HG03354 (cell line): ENCODE results near the gene PTPN2.

Experiments
- ATAC-seq: cut with Tn5 transposase; IDR thresholded peaks from one replicate; pipeline ENCODE4 v1.9.1; 2021; ENCODE audit warnings: mild to moderate bottlenecking; ENCODE audit not compliant: unreplicated experiment, poor library complexity, severe bottlenecking

The PTPN2 gene

DNA sequence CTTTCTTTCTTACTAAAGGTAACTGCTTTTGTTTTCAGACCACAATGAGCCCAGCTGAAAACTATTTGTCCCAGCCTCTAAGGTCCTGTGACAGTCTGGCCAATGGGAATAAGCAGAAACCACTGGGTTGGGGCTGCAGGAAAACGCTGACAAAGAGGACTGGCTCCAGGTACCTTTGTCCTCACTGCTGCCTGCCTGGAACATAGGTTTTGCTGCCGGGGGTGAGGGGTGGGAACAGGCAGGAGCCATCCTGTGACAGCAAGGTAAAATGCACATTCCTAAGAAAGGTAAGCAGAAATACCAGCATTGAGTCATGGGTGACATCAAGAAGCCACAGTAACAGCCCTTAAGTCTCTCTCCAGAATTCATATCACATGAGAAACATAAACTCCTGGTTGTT is 21.6 kb downstream of the PTPN2 start:
- ATAC-seq, result no peak

DNA sequence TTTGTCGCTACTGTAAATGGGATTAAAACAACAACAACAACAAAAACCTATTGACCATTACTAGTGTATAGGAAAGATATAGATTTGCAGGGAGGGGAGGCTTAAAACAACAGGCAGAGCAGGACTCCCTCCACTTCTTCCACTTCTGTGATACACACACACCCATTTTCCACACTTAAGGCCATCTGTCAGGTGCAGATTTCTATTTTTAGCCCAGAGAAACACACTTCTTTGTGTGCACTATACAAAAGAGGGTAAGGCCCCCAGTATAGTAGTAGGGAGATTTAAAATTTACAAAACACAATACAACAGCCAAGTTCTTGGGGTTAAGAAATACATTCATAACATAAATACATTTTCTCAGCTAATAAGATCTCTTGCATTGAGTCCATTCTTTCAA is 22.4 kb downstream of the PTPN2 start:
- no peak for ATAC-seq

DNA sequence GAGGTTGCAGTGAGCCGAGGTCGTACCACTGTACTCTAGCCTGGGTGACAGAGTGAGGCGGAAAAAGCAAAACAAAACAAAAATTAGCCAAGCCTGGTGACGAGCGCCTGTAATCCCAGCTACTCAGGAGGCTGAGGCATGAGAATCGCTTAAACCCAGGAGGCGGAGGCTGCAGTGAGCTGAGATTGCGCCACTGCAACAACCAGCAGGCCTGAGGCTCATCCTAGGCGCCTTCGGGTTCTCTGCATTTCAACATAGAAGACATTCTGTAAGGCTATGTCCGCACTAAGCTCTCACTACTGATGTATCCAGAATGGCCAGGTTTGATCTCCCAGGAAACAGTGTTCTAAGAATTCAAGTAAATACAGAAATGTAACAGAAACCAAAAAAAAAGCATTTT is 23.5 kb downstream of the PTPN2 start:
- no peak for ATAC-seq

DNA sequence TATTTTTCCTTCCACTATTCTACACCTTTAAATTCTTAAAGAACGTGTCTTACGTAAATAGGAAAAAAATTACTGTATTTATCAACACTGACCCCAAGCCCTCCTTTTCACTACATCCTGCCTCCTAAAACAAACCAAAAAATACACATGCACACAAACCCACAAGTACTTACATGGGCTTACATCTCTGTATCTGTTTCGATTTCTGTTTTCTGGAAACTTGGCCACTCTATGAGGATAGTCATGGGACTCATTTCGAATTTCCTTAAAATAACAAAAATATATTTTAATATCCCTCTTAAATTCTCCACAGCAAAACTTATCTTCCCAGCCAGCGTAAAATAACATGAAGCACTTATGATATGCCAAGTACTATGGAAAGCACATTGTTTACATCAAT is 25.0 kb downstream of the PTPN2 start:
- no peak for ATAC-seq

DNA sequence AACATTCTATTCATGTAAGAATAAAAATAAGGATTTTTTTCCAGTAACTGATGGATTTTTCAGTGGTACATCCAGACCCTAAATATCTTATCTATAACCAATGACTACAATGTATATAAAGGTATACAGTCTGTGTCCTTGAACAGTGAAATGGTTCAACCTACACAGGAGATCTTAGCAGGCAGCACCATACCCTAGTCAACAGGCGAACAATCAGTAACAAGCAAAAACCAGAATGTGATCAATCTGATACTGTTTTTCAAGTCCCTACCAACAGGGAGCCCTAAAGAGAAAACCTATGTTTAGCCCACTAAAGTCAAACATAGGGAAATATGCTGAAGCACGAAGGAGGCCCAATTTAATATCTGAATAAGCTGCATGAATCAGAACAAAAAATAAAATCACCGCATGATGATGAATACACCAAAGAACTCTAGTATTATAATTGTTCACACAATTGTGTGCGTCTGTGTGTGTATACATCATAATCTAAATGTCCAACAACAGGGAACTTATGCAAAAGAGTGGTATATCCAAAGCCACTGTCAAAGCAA is 26.0 kb downstream of the PTPN2 start:
- ATAC-seq, result no peak

DNA sequence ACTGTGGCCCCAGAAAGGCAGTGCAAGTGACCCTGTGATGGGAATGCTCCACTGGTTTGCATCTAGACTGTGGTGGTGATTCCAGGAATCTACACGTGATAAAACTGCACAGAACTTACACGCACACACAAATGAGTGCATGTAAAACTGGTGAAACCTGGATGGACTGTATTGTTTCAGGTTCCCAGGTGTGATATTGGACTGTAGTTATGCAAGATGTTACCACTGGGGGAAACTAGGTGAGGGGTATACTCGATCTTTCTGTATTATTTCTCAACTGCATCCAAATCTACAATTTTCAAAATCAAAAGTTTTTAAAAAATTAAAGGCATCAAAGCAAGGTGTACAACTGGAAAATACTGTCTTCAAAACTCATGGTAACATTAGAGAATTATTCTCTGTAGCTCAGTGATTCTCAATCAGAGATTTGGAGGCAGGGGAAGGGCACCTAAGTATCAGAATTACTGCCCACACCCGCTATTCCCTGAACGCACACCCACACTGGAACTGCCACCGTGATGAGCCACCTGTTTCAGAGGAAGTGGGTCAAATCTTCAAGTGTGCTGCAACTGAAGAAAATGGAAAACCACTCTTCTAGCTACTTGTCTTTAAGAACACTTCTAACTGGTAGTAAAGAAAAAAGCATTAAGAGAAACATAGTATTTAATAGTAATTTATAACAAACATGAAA is 26.7 kb downstream of the PTPN2 start:
- no peak for ATAC-seq

DNA sequence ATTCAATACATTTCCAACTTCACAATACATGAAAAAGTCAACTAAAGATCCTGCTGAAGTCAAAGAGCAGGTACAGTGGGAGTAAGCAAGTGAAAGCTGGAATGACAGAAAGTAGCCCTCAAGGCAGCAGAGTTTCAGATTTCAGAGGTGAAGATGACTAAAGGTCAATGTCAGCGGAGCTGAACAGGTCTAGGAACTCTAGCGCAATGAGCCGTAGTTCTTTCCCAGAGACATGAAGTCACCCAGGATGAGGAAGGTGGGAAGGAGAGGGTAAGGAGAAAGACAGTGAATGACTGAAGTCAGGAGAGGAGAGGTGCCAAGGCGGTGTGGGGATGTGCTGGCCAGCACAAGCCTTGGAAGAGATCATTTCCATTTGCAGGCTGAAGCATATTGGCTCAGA is 28.1 kb downstream of the PTPN2 start:
- no peak for ATAC-seq

DNA sequence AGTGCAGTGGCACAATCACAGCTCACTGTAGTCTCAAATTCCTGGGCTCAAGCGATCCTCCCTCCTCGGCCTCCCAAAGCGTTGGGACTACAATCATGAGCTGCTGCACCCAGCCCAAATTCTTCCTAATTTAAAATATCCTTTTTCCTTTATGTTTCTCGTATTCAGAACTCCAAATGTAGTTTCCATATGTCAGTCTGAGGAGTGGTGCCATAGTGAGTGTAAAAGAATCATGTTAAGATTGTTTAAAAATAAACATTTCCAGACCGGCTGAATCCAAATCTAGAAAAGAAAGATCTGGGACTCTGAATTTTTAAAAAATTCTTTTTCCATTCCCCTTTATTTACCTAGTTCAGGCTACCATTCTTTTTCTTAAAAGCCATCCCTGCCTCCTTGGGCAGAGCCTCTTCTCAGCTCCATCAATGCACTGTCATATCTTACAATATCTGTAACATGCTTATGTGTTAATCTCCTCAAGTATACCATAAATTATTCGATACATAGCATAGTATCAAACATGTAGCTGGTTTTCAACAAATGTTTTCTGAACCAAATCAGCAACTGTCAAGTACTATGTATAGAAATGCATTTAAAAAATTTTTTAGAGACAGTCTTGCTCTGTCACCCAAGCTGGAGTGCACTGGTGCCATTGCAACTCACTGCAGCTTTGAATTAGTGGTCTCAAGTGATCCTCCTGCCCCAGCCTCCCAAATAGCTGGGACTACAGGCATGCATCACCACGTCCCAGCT is 31.3 kb downstream of the PTPN2 start:
- no peak for ATAC-seq

DNA sequence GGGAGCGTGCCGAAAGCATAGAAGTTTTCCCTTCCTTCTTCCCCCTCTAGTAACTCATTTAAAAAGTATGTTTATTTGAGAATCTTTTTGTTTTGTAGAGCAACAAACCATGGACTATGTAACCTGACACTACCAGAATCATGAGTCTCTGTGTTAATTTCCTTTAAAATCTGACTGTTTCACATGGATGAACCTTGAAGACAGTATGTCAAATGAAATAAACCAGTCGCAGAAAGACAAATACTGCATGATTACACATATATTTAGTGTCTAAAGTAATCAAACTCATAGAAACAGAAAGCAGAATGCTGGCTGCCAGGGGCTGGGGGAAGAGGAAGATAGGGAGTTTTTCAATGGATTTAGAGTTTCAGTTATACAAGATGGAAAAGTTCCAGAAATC is 32.3 kb downstream of the PTPN2 start:
- no peak for ATAC-seq

DNA sequence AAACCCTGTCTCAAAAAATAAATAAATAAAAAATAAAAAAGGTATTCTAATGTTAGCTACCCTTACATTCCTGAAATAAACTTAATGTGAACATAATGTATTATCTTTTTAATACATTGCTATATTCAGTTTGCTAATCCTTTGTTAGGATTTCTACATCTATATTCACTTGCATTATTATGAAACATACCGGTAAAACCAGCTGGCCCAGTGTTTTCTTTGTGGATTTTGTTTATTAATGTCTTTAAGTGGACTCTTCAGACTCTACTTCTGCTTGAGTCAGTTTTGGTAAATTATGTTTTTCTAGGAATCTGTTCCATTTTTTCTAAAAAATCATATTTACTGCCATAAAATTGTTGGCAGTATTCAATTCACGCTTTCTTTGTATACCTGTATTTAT is 34.5 kb downstream of the PTPN2 start:
- ATAC-seq, result no peak

DNA sequence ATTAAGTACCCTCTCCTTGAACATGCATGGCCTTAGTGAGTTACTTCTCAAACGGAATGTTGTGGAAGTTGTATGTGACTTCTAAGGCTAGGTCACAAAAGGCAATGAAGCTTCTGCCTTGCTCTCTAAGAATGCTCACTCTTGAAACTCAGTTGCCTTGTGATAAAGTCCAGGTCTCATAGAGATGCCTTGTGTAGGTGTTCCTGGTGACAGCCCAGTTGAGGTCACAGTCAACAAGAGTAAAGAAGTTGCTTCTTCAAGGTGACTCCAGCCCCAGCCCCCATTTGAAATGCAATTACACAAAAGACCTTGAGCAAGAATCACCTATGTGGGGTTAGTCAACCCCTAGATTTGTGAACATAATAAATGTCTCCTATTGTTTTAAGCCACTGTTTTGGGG is 35.6 kb downstream of the PTPN2 start:
- no peak for ATAC-seq

DNA sequence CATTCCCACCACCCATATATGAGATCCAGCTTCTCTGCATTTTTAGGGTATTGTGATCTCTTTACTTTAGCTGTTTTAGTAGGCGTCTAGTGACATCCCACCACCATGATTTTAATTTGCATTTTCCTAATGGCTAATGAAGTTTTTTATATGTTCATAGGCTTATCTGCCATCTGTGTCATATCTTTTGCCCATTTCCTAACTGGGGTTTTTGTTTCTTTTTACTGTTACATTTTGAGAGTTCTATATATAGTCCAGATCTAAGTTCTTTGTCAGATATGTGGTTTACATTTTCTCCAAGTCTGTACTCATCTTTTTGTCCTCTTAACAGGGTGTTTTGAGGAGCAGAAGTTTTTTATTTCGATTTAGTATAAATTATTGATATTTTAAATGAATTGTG is 39.6 kb downstream of the PTPN2 start:
- no peak for ATAC-seq

DNA sequence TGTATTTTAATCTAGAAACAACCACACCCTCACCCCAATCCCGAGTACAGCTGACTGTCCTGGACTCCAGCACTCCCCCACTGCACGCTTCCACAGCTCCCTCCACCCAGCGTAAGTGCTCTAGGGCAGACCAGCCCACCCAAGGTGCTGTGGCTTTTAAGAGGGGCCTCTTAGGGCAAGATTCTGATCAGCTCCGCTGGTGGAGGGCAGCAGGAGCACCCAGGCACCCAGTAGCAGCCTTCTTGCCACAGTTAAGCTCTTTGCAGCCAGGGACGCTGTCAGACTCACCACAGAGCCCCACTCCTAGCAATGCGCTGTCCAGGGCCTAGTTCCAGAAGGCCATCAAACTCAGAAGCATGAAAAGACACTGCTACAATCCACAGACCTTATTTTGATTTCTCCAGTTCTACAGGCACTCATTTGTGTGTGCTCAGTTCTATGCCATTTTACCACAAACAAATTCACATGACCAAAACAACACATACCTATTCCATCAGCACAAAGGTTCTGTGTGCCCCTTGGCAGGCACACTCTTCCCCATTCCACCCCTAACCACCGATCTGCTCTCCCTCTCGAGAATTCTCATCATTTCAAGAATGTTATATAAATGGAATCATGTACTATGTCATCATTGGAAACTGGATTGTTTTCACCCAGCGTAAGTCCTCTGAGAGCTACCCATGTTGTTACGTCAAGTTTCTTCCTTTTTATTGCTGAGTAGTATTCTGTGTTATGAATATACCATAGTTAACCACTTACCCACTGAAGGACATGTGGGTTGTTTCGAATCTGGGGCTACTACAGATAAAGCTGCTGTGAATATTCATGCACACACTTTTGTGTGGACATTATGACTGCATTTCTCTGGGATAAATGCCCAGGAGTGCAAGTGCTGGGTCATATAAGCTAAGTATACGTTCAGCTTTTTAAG is 40.4 kb downstream of the PTPN2 start:
- no peak for ATAC-seq

DNA sequence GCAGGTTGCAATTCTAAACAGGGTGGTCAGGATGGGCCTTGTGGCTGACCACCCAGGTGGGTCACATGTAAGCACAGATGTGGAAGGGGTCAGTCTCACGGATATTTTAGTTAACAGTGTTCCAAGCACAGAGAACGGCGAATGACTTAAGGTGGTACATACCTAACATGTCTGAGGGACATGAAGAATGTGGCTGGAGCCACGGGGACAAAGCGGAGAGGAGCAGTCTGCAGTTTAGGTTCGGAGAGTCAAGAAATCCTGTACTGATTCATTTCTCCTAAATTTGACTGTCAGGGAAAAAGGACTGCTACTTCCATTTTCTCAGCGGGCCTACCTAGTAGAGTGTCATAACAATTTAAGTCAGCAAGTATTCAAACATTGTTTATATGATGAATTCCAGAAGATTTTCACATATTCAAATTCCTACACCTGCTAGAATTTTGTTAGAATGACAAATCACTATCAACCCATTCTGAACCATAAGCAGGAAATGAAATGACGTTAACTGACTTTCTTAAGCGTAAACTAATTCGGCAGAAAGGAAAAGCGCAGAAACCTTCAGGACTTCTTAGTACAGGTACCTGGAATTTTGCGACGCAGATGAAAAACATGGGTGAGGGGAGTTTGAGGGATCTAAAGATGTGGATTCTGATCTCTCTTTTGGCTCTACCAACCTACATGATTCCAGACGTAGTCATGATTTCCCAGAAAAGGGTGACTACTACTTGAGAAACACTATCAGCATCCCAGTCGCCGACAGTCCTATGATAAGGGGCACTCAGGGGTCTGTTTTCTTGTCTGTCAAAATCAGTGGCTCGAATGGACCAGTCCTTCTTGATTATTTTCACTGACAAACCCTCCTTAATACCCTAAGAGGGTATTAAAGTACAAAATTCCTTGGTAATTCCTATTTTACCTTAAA is 41.3 kb downstream of the PTPN2 start:
- ATAC-seq, result no peak

DNA sequence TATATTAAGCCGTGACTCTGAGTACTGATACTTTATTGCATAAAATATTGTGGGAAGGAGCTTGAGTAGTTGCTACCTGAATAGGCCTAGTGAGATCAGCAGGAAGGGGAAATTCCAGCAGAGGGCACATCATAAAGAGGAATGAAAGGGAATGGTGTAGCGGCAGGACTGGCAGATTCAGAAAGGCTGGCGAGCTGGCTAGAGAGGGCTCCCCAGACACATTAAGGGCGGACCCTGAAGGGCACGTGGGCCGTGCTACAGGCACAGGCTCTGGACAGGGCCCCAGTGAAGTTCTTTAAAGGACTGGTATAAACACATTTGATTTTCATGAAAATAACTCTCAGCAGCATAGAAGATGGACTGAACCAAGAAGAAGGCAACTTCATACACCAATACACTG is 43.0 kb downstream of the PTPN2 start:
- ATAC-seq, result no peak

DNA sequence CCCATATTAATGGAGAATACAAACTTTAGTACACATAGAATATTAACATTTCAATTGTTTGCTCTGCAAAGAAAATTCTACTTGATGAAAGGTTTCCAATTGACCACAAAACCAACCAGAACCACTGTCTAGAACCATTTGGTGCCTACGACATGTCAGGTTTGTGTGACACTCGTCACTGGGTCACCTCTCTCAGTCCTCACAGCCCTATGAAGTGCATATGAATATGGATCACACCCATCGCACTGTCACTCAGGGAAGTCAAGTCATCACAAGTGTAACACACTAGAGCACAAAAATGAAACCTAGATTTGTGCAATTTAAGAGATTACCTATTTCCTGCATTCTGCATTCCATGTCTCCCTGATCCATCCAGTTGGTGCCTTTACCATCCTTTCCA is 43.7 kb downstream of the PTPN2 start:
- no peak for ATAC-seq

DNA sequence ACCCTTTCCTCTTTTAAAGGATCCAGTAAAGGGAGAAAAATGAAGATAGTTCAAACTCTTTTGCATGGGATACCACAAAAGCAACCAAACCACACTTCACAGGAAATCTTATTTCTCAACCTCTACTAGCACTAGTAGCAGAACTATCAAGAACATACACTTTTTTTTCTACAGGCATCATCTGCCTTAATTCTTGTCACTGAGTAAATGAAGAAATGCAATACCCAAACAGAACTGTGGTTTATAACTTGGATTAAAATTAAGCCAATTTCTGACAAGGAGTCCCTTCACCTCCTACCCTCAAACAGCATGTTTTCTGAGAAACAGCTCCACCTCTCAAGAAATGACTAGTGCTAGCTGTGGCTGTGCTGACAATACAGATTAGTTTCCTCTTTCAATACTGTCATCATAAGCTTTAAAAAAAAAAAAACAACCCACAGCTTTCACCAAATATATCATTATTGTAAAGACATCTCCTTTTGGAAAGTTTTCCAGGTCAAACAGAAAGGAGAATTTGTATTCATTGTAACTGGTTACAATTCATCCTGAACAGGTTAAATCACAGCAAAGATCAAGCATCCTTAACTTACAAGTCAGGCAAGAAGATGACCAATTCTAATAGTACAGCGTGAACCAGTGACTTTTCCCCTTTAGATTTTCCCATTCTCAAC is 44.4 kb downstream of the PTPN2 start:
- peak; percentile 83 for ATAC-seq

DNA sequence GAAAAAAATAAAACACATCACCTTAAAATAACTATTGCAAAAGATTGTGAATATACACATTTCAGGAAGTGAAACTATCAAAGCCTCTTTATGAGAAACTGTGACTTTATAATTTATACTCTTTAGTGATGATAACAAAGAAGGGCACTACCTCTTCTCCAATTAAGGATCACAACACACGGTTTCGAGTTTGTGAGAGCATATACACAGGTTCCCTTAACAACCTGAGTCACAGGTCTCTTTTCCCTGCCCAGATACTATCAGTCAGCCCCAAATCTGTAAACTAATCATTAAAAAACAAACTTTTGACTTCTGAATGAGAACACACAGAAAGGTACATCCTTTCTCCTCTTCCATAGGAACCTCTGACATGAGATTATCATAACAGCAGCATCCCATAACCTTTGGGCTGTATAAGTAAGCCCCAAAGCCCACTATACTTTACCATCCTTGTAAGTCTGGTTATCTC is 44.9 kb downstream of the PTPN2 start:
- ATAC-seq, result peak; percentile 67

DNA sequence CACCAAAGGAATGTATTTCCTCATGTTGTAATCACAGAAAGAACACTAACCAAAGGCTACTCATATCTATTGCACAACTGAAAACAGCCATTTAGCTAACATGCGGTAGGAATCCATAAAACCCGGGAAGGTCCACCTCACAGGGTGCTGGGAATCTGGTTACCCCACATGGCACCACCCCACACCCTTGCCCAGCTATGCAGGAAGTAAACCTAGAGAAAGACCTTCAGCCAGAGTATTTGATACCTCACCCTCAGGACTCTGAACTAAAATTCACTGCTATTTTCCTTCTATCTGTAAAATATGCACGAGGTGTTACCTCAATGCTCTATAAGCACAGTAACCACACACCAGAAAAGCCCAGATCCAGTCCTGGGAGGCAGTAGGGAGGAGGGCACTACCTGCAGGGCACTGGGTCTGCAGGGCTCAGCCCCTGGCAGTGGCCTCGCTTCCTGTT is 45.8 kb downstream of the PTPN2 start:
- no peak for ATAC-seq
